AG09309 (cell line): ENCODE measurements around the gene UGT1A8.

Source experiments
- DNase-seq: peaks from one replicate; pipeline ENCODE4 v3.0.0-alpha.2; 2010; ENCODE audit warnings: low read depth
- H3K4me3 ChIP-seq: 2 replicates; pipeline ENCODE4 v1.5.1; 2011; ENCODE audit warnings: mild to moderate bottlenecking, low read depth, low read length, moderate library complexity; ENCODE audit not compliant: control insufficient read depth
- TF ChIP-seq, protein P1 (sequence below): IDR thresholded peaks from 2 replicates; pipeline ENCODE4 v1.5.1; 2011; ENCODE audit warnings: mild to moderate bottlenecking, low read depth, low read length, inconsistent platforms; ENCODE audit not compliant: insufficient read depth, control insufficient read depth; ENCODE audit errors: missing control alignments

The UGT1A8 gene

DNA sequence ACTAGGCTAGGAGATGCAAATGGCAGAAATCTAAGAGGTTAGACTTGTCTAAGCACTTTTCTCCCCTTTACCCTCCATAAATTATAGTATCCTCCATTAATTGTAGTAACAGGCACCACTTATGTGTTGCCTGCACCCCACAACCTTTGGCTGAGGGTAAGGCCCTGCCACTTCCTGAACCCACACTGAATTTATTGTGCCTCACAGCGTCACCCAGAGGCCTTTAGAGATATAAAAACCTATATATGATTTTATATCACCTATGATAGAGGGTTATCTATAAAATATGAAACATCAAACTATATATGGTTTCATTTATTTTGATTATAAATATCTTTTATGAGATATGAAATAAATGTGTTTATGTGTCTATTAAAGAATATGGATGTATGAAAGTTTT, 56.9 kb downstream of the UGT1A8 start:
- DNase-seq: no peak
- no peak overlapping the region for H3K4me3 ChIP-seq
- TF ChIP-seq, protein P1, sequence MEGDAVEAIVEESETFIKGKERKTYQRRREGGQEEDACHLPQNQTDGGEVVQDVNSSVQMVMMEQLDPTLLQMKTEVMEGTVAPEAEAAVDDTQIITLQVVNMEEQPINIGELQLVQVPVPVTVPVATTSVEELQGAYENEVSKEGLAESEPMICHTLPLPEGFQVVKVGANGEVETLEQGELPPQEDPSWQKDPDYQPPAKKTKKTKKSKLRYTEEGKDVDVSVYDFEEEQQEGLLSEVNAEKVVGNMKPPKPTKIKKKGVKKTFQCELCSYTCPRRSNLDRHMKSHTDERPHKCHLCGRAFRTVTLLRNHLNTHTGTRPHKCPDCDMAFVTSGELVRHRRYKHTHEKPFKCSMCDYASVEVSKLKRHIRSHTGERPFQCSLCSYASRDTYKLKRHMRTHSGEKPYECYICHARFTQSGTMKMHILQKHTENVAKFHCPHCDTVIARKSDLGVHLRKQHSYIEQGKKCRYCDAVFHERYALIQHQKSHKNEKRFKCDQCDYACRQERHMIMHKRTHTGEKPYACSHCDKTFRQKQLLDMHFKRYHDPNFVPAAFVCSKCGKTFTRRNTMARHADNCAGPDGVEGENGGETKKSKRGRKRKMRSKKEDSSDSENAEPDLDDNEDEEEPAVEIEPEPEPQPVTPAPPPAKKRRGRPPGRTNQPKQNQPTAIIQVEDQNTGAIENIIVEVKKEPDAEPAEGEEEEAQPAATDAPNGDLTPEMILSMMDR: no peak

DNA sequence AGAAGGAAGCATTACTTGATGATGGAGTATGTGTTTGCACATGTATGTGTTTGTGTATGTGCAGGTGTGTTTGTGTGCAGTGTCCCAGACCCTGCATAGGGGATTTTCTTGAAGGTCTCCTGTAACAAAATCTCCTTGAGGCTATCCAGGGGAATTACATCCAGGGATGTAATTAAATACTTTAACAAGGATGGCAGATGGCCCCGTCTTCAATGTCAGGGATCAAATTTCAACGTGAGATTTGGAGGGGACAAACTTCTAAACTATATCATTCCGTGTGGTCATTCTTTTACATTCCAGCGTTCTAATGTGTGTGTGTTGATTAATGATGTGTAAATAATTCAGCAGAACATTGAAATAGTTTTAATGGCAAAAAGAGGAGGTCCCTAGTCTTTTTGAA, 57.6 kb downstream of the UGT1A8 start:
- TF ChIP-seq, protein P1: no peak
- H3K4me3 ChIP-seq: no peak overlapping the region
- no peak for DNase-seq

DNA sequence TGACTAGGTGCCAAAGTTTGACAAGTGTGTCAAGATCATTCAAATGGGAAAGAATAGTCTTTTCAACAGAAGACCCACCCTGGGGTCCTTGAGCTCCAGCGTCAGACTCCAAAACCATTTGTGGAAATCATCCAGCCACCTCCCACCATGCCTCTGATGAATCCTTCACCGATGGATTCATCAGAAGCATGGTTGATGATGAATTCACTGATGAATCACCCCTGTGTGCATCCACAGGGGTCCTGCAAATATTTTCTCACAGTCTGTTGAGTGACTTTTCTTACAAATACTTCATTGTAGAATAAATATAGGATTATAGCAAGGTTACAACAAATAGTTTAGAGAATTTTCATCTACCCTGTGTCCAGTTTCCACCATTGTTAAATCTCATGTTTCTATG, 58.6 kb downstream of the UGT1A8 start:
- TF ChIP-seq, protein P1: no peak
- no peak for DNase-seq
- no peak overlapping the region for H3K4me3 ChIP-seq

DNA sequence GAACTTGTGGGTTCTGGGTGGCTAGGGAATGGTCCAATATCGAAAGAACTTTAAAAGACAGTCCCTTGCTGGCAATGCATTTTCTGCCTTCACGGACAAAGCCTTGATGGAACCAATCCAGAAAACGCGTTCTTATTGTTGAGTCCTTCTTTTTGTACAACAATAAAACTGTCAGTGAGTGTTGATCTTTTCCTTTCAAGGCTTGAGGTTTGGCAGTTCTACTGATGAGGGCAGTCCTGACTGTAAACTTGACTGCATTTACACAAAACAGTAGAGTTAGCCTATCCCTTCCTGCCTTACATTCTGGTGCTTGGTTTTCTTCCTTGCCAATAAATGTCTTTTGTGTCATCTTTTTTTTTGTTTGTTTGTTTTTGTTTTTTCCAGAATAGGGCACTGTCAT, 61.8 kb downstream of the UGT1A8 start:
- no peak for DNase-seq
- TF ChIP-seq, protein P1: no peak
- H3K4me3 ChIP-seq: no peak overlapping the region

DNA sequence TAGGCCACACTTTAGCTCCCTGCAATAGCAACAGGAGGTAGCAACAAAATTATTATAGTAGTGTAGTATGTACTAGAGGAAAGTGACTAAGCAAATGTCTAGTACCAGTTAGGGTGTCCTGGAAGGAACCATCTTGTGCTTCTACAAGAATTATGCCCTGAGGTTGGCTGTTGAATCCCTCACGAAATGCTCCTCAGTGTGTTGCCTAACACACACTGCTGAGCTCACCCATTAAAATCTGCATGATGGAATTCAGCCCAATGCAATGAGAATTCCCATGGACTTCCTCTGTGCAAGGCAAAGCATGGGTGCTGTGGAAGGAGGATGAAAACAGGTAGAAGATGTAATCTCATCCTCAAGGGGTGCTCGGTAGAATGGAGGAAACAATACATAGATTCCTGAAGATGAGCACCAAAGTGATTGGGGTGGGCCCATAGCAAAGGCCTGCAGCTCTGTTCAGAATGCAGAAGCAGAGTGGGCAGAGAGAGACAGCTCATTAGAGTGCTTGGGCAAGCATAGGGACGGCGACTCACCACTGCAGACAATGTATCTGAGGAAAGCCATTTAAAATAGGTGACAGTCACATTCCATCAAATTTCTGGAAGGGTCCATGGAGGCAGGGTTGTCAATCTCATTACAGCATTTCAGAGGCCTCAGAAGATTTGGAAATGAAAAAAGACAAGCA, 63.1 kb downstream of the UGT1A8 start:
- TF ChIP-seq, protein P1: no peak
- H3K4me3 ChIP-seq: no peak overlapping the region
- no peak for DNase-seq

DNA sequence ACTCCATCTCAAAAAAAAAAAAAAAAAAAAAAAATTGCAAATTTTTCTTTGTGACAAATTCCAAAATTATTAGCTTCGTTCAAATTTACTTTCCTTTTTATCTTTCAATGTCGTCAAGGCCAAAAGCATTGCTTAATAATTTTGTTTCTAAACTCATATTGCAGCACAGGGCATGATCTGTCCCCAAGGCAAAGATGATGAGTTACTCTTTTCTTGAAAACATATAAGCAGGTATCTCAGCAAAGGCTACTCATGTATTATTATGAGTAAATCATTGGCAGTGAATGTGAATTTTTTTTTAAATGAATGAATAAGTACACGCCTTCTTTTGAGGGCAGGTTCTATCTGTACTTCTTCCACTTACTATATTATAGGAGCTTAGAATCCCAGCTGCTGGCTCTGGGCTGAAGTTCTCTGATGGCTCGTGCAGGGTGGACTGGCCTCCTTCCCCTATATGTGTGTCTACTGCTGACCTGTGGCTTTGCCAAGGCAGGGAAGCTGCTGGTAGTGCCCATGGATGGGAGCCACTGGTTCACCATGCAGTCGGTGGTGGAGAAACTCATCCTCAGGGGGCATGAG, 64.2 kb downstream of the UGT1A8 start, which contains the start of gene UGT1A7:
Gene UGT1A7 (plus strand): TSS at position 381 of the 579 bp plus-strand sequence. CDS start 37 bp downstream, at position 418.
- no peak for DNase-seq
- H3K4me3 ChIP-seq: no peak within 1 kb of the TSS
- TF ChIP-seq, protein P1: no peak
